ENCODE data around the gene SMAP2.
"Not testable (repeated sequence)": the region's sequence is repeated elsewhere in the genome, so short reads cannot be mapped to it uniquely, and the experiment has no call there.

Gene SMAP2

GRCh38 chr1:40373323-40374283 is at the start of gene SMAP2:
Gene SMAP2 (plus strand): TSS chr1:40373727. CDS start chr1:40374121, 394 bp downstream.
- peak; percentile 96 for DNase-seq

GRCh38 chr1:40331403-40331802 is 42.1 kb upstream of the SMAP2 start:
- not testable (repeated sequence) for DNase-seq

DNA sequence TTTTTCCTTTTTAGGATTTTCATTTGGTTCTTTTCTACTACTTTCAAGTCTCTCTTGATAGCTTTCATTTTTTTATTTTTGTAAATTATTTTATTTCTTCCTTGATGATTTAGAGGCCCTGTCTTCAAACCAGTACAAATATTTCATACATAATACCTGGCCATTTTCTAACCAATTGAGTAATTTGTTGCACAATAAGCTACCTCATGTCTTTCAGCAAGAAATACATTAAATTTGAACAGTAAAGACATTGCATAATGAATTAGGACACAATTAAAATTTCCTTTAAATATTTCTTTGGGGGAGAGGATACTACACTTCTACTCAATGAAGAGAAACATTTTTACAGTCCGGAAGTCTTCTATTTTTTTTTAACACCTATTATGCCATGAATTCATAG is 40.8 kb upstream of the SMAP2 start:
- DNase-seq: no peak

DNA sequence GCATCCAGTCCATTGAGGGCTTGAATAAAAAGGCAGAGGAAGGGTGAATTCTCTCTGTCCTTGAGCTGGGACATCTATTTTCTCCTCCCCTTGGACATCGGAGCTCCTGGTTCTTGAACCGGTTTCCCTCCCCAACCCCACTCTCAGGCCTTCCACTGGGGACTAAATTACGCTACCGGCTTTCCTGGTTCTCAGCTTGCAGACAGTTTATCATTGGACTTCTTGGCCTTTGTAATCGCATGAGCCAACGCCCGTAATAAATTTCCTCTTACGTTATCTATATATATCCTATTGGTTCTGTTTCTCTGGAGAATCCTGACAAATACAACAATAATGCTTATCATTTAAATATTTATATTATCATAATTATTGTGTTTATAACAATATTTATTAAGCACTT is 36.1 kb upstream of the SMAP2 start:
- no peak for DNase-seq

- peak; percentile 68 for DNase-seq
Observed at GRCh38 chr1:40338745-40339419, 34.6 kb upstream of the SMAP2 start.

DNA sequence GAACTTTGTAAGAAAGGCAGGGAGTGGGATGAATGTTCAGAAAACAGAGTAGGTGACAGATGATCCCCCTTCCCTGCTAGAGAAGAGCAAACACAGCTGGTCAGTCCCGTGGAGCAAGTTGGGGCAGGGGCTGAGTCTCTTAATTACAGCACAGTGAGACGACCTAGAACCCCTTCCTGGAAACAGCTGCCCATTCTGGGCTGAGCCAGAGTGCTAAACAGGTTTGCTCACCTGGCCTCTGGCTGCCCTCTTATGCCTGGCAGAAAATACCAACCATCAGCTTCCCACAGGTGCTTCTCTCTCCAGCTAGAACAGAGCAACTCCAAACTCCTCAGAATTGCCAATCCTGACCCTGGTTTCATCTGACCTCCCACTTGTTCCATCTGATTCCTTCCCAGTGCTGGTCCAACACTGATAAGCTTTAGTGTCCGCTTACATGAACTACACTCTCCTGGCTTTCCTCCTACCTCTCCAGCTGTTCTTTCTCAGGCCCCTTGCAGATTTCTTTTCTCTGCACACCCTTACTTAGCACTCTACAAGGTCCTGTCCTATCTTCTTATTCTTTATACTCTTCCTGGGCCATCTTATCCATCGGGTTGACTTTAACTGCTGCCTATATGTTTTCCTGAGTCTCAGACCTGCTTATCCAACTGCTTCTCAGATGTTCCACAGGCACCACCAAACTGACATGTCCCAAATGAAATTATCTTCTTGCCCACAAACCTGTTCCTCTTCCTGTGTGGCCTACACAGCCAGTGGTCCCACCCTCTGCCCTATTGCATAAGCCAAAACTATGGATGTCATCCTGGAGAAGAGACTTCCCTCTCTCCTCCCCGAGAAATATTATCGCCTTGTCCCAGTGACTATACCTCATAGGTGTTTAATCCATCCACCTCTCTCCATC is 33.9 kb upstream of the SMAP2 start:
- DNase-seq: no peak

DNA sequence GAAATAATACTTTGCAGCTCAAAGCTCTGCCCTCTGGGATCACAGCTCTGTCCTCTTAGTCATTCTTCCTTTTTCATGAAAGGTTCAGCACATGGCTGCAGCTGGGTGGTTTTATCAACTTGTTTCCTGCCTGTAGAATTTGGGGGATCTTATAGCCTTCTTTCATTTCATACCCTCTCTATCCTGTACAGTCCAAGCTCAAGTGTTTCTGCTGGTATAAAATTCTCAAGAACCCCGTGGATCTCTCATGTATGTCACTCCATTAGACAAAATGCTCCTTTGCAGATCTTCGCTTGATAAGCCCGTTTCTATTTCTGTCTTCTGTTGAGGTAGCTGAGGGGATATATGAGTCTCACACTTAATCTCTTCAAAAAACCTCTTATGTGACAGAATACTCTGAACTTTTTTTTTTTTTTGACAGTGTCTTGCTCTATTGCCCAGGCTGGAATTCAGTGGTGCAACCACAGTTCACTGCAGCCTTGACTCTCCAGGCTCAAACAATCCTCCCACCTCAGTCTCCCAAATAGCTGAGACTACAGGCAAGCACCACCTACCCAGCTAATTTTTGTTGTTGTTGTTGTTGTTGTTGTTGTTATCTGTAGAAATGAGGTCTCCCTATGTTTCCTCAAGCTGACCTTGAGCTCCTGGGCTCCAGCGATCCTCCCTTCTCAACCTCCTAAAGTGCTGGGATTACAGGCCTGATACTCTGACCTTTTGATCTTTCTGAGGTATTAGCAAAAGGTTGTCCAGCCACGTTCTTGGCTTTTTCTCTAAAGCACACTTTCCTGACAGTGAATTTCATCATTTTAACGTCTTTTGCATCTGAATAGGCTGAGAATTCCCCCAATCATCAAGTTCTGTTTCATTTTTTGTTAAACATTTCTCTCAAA is 31.8 kb upstream of the SMAP2 start:
- DNase-seq: no peak

DNA sequence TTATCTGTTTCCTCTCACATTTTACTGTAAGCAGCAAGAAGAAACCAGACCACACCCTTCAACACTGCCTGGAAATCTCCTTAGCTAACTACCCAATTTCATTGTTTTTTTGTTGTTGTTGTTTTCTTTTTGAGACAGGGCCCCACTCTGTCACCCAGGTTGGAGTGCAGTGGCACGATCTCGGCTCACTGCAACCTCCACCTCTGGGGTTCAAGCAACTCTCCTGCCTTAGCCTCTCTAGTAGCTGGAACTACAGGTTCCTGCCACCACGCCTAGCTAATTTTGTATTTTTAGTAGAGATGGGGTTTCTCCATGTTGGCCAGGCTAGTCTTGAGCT is 31.2 kb upstream of the SMAP2 start:
- DNase-seq: not testable (repeated sequence)

- DNase-seq: peak; percentile 47
Observed at GRCh38 chr1:40344597-40344996, 28.9 kb upstream of the SMAP2 start.

GRCh38 chr1:40350391-40350790 is 23.1 kb upstream of the SMAP2 start:
- no peak for DNase-seq

DNA sequence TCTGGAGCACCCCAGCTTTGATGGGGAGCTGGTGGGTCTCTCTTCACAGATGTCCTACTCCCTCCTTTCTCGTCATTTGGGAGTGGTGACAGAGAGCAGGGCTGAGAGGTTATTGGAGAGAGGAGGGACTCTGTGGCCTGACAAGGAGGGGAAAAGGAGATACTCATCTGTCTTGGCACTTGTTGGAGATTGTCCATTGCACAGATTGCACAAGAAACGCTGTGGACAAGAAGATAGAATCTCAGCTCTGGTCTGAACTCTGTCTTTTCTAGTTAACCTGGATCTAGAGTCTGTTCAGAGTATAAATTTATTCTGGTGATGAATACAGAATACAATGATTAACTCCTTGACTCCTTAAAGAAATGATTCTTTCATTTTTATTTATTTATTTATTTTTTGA is 22.4 kb upstream of the SMAP2 start:
- no peak for DNase-seq

DNA sequence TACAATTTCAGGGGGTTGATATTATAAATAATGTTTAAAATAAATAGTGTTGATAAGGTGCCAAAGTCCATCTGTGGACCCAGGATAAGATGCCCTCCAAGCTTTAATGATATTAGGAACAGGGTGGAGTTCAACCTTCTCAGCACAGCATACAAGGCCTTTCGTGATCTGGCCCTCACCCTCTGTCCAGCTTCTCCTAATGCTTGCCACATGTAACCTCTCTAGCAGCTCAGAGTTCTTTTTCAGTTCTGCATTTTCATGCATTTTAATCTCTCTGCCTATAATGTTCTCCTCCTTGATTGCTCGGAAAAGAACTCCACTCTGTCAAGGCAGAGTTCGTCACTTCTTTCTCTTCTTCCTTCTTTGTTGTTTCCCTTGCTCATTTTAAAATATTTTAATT is 21.4 kb upstream of the SMAP2 start:
- DNase-seq: no peak

DNA sequence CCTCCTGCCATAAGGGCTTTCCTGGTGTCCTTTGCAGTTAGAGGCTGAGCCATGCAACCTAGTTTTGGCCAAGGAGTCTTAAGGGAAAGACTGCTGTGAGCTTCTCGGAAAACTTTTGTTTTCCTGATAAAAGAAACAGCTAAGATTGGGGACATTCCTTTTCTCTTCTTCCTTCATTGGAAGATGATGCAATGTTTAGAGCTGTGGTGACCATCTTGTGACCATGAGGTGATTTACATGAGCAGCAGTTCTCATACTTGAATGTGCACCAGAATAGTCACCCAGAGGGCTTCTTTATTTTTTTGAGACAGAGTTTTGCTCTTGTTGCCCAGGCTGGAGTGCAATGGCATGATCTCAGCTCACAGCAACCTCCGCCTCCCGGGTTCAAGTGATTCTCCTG is 20.4 kb upstream of the SMAP2 start:
- no peak for DNase-seq

- DNase-seq: no peak
Observed at GRCh38 chr1:40357625-40358024, 15.9 kb upstream of the SMAP2 start.

- no peak for DNase-seq
Observed at GRCh38 chr1:40360631-40361030, 12.9 kb upstream of the SMAP2 start.

DNA sequence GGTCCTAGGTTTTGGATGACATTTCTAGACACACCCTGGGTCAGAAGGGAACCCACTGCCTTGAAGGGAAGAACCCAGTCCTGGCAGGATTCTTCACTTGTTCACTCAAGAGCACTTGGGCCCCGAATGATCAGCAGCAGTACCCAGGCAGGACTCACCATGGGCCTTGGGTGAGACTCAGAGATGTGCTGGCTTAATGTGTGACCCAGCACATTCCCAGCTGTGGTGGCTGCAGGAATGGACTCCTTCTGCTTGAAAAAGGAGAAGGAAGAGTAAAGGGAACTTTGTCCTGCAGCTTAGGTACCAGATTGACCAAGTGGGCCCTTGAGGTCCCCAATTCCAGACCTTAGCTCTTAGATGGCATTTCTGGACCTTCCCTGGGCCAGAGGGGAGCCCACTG is 12.3 kb upstream of the SMAP2 start:
- DNase-seq: no peak

DNA sequence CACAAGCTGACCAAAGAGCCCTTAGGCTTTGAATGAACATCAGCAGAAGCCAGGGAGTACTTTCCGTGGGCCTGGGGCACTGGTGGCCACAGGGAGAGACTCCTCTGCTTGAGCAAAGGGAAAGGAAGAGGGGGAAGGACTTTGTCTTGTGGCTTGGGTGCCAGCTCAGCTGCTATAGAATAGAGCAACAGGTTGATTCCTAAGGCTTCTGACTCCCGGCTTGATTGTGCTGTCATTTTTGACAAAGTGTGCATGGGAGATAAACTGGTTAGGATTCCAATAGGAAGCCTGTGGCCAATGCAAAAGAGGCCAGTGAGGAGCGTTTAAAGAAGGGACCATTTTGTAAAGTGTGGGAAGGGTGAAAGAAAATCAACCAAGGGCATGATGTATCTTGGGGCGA is 11.9 kb upstream of the SMAP2 start:
- DNase-seq: no peak

DNA sequence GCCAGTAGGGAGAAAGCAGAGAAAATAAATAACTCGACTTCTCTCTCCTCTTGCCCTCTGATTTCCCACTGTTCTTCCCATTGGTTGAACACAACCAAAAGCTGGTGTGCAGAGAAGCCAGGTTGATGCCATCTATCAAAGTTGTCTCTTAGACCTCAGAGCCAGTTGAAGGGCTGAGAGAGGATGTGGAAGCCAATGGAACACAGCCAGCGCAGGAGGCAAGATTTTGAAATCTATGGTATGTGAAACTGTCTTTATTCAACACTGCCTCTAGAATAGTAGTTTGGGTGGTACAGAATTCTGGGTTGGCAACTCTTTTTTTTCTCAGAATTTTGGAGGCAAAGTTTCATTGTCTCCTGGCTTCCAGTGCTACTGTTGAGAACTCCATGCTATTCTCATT is 11.3 kb upstream of the SMAP2 start:
- DNase-seq: no peak

GRCh38 chr1:40362699-40363098 is 10.8 kb upstream of the SMAP2 start:
- DNase-seq: peak; percentile 47

- DNase-seq: no peak
Observed at GRCh38 chr1:40363721-40364120, 9.8 kb upstream of the SMAP2 start.

GRCh38 chr1:40371707-40372258 is 1.7 kb upstream of the SMAP2 start:
- DNase-seq: no peak
